AG10803 (cell line): ENCODE measurements around the gene SLC22A3.
A peak's percentile ranks its signal among the peaks of the same experiment; 100 is the strongest.
"Not testable (repeated sequence)": the region's sequence is repeated elsewhere in the genome, so short reads cannot be mapped to it uniquely, and the experiment has no call there.

Experiments
- DNase-seq: peaks from one replicate; pipeline ENCODE4 v3.0.0; 2010; ENCODE audit warnings: low read depth
- H3K4me3 ChIP-seq: 2 replicates; pipeline ENCODE4 v1.5.1; 2011; ENCODE audit warnings: mild to moderate bottlenecking, low read length, control low read depth
- TF ChIP-seq, protein P1 (sequence below): conservative IDR thresholded peaks from 2 replicates; pipeline ENCODE4 v1.5.1; 2011; ENCODE audit warnings: mild to moderate bottlenecking, low read length, control low read depth, inconsistent platforms

SLC22A3 gene, protein sequence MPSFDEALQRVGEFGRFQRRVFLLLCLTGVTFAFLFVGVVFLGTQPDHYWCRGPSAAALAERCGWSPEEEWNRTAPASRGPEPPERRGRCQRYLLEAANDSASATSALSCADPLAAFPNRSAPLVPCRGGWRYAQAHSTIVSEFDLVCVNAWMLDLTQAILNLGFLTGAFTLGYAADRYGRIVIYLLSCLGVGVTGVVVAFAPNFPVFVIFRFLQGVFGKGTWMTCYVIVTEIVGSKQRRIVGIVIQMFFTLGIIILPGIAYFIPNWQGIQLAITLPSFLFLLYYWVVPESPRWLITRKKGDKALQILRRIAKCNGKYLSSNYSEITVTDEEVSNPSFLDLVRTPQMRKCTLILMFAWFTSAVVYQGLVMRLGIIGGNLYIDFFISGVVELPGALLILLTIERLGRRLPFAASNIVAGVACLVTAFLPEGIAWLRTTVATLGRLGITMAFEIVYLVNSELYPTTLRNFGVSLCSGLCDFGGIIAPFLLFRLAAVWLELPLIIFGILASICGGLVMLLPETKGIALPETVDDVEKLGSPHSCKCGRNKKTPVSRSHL

DNA sequence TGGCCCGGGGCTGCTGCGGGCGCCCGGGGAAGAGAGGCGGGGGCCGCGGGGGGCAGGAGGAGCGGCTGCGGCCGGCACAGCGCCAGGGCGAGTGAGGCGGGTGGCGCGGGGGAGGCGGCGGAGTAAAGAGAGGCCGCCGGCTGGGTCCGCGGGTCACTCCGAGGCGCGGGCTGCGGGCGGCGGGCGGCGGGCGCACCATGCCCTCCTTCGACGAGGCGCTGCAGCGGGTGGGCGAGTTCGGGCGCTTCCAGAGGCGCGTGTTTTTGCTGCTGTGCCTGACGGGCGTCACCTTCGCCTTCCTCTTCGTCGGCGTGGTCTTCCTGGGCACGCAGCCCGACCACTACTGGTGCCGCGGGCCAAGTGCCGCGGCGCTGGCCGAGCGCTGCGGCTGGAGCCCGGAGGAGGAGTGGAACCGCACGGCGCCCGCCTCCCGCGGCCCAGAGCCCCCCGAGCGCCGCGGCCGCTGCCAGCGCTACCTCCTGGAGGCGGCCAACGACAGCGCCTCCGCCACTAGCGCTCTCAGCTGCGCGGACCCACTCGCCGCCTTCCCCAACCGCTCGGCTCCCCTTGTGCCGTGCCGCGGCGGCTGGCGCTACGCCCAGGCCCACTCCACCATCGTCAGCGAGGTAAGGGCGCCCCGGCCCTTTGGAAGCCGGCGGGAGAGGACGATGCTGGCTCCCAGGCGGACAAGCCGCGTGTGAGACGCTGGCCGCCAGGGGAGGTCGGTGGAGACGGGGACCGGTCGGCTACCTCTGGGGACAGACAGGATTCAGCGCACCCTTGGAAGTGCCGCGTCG lies at the start of gene SLC22A3:
TSS of gene SLC22A3 (plus strand) at position 156 of the 797 bp plus-strand sequence. CDS start at position 198, 42 bp downstream.
- no peak for DNase-seq
- peak within 1 kb of the TSS; percentile 51 for H3K4me3 ChIP-seq
- TF ChIP-seq, protein P1, sequence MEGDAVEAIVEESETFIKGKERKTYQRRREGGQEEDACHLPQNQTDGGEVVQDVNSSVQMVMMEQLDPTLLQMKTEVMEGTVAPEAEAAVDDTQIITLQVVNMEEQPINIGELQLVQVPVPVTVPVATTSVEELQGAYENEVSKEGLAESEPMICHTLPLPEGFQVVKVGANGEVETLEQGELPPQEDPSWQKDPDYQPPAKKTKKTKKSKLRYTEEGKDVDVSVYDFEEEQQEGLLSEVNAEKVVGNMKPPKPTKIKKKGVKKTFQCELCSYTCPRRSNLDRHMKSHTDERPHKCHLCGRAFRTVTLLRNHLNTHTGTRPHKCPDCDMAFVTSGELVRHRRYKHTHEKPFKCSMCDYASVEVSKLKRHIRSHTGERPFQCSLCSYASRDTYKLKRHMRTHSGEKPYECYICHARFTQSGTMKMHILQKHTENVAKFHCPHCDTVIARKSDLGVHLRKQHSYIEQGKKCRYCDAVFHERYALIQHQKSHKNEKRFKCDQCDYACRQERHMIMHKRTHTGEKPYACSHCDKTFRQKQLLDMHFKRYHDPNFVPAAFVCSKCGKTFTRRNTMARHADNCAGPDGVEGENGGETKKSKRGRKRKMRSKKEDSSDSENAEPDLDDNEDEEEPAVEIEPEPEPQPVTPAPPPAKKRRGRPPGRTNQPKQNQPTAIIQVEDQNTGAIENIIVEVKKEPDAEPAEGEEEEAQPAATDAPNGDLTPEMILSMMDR, result no peak; the same call in 1 of the 2 replicates

DNA sequence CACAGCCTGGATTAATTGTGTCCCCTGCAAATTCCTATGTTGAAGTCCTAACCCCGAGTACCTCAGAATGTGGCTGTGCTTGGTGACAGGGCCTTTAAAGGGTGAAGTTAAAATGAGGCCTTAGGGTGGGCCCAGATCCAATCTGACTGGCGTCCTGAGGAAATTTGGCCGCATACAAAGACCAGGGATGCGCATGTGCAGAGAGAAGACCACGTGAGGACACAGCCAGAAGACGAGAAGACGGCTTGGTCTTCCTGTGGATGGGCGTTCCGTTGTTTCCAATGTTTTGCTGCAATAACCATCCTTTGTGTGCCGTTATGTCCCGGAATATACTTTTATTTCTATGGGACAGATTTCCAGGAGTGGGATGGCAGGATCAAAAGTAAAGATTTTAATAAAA lies 48.6 kb upstream of the SLC22A3 start:
- TF ChIP-seq, protein P1, result no peak
- no peak for DNase-seq
- no peak overlapping the region for H3K4me3 ChIP-seq

DNA sequence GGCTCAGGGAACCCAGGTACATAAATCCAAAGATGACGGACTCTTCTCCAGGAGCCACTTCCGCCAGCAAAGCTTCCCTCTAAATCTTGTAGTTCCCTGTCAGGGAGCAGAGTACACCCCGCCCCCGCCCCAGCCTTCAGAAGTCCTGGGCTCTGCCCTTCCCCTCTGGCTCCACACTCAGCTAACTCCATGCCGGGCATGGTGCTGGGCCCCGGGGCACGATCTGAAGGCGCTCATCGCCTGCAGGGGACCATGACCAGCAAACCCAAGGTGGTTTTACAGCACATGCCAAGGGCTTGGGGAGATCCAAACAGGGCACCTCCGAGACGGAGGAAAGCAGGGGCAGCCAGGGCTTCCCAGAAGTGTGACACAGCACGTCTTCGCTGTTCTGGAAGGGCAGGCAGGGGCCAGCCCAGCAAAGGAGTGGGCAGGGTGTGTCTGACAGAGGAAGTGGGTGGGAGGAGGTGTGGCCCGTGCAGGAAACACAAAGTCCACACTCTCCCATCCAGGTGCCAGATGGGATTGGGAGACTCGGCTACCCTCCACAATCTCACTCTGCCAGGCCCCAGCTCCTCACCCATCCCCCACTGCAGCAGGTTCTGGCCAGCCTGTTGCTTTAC lies 48.0 kb upstream of the SLC22A3 start:
- DNase-seq, result no peak
- TF ChIP-seq, protein P1, result no peak
- no peak overlapping the region for H3K4me3 ChIP-seq

DNA sequence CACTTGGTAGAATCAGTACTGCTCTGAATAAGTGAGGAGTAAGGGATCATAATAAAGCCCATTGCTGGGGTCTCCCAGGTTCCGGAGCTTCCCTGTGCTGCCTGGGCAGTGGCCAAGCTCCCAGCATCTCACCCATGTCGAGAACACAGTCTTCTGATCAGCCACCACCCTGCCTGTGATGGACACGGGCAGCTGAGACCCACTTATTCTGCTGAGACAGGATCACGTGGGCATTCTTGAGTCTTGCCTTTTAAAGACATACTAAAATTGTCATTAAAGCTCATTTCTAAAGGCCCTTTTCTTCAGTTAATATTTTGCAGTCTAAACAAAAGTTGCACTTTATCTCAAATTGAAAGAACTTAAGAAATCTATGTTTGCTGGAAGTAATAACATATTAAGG lies 46.8 kb upstream of the SLC22A3 start:
- no peak for DNase-seq

DNA sequence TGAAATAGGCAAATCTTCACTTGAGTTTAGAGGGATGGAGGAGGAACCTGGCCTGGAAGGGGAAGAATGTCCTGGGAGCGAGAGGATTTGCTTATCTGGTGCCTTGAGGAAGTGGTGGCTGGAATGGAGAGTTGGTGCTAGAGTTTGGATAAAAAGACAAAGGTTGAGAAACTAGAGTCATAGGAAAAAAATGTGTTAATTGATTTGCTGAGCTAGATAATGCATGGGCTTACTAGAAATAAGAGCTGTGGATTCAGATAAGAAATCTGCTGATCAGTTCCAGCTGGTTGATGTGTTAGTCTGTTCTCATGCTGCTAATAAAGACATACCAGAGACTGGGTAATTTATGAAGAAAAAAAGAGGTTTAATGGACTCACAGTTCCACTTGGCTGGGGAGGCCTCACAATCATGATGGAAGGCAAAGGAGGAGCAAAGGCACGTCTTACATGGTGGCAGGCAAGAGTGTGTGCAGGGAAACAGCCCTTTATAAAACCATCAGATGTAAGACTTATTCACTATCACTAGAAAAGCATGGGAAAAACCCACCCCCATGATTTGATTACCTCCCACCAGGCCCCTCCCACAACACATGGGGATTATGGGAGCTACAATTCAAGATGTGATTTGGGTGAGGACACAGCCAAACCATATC lies 45.6 kb upstream of the SLC22A3 start:
- not testable (repeated sequence) for DNase-seq, H3K4me3 ChIP-seq

More for the DNA sequence above, 46.8 kb upstream of the SLC22A3 start:
- H3K4me3 ChIP-seq, result no peak overlapping the region
- TF ChIP-seq, protein P1, result no peak

DNA sequence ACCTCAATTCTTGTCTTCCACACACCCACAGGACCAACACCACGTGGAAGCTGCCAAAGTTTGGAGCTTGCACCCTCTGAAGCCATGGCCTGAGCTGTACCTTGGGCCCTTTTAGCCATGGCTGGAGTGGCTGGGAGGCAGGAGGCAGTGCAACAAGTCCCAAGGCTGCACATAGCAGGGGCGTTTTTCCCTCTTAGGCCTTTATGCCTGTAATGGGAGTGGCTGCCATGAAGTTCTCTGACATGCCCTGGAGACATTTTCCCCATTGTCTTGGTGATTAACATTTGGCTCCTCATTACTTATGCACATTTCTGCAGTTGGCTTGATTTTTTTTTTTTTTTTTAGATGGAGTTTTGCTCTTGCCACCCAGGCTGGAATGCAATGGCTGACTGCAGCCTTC lies 44.4 kb upstream of the SLC22A3 start:
- TF ChIP-seq, protein P1, result no peak
- no peak for DNase-seq

More for the DNA sequence above, 44.4 kb upstream of the SLC22A3 start:
- no peak overlapping the region for H3K4me3 ChIP-seq
